HG03135 (cell line): ENCODE data around the gene TRIM44.
A peak's percentile ranks its signal among the peaks of the same experiment; 100 is the strongest.

Source experiments
- ATAC-seq: cut with Tn5 transposase; IDR thresholded peaks from one replicate; pipeline ENCODE4 v1.9.1; 2021; ENCODE audit warnings: mild to moderate bottlenecking, moderate library complexity; ENCODE audit not compliant: unreplicated experiment

The TRIM44 gene

DNA sequence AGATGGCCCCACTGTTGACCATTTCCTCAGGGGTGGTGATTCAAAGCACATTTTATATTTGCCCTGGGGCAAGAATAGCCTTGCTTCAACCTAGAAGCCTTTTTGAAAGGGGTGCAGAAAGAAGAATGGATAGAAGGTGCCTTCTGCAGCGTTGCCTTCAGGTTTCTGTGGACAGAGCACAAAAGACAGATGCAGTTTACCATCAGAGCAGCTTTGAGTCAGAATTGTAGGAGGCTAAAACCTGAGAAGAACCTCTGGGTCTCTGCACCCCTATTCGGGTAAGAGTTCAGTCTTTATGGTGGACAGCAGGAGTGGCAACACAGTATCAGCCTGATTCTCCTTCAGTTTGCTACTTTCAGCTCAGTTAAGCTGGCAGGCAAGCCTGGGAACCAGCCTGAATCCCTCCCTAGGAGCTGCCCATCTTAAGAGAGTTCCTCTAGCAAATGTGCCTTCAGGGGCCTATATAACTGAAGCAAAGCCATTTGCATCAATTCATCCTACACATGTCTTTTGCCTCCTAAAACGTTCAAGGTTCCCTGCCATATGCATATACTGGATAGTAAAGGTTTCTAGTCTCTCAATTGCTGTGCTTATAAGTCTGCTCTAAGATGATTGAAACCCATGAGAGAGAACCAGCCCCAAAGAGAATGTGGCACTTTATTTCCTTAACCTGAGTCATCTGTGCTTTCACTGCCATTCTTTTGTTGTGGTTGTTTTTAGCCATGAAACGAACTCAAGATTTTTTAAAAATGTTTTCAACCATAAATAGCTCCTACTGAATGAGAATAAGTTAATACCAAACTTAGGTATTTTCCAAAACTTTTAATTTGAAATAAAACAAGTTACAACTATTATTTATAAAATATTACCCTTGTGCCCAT lies 123.0 kb downstream of the TRIM44 start:
- peak; percentile 50 for ATAC-seq

DNA sequence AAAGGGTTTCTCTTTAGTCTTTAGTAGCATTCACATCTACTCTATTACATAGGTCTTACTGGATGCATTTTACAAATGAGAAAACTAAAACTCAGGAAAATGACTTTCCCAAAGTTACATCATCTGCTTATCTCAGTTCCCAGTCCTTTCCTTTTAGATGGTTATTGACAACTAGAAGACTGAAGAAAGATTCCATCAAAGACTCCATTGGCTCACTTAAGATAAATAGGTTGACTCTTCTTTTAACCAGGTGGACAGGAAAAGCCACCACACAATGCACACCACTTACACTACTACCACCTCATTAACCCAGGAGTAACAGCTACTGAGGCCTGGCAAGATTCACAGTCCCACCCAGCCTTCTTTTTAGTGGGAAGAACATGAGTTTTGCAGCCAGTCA lies 123.6 kb downstream of the TRIM44 start:
- ATAC-seq: peak; percentile 3

DNA sequence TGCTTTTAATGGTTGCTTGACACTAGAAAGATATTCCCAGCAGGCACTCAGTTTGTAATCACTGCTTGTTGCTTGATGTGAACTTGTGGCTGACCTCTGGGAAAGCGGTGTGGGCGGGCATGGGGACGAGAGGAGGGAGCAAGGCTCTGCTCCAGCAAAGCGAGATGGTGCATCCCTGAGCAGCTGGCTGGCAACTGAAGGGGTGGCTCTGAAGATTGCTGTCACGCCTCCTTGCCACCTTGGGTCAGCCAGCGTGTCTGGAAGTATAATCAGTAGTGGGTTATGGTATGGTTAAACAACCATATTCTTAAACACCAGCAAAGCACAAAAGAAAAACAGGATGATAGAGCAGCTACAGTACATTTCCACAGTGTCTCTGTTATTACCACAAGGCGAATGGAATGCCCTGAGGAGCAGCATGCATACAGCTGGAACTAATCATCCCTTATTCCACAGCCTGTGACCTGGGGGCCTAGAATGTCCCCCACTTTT lies 124.5 kb downstream of the TRIM44 start:
- ATAC-seq: no peak

DNA sequence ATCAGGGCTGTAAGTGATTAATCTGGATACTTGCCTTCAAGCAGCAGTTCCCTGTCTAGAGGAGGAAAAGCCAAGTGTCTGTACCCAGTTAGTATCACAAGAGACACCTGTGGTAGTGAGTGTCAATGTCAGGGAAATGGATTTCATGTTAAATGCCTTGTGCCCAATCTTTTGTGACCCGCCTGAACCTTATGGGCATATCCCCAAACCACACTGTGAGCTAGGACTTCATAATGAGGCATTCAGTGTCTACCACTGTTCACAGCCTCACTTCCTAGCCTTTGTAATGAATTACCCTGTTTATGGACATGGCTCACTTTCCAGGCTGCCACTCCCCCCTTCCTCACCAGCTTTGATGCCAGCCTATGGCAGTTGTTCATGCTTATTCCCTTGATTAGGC lies 125.1 kb downstream of the TRIM44 start:
- no peak for ATAC-seq

DNA sequence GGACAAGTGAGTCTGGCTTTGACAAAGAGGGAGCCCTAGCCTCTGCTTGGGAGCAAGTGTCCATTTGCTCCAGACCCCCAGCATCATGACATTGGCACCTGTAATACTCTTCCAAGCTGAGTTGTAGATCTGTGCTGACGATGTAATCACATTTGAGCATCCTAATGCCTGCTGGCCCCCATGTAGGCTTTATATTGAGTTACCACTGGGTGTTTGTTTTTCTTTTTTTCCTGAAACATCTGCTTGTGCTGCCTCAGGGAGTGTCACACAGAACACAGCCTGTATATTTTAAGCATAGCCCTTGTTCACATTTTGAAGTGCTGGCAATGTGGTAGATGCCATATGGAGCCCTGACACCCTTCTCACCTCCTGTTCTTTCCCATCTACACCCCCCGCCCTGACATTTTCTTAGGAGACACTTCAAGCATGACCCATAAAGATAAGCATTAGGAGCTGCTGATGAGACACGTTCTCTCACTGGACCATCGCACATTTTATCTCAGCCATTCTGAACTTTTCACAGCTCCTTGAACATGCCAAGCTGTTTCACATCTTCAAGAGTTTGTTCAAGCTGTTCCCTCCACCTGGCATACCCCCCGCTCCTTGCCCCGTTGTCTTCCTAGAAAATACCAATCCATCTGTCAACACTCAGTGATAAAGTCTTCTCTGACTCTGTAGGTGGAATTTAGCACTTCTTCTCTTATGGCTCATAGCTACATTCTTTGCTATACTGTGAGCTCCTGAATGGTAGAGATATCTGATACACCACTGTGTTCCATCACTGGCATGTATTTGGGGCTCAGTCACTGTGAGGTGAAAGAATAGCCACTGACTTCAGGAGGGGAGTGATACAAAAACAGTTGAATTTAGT lies 128.7 kb downstream of the TRIM44 start:
- no peak for ATAC-seq

DNA sequence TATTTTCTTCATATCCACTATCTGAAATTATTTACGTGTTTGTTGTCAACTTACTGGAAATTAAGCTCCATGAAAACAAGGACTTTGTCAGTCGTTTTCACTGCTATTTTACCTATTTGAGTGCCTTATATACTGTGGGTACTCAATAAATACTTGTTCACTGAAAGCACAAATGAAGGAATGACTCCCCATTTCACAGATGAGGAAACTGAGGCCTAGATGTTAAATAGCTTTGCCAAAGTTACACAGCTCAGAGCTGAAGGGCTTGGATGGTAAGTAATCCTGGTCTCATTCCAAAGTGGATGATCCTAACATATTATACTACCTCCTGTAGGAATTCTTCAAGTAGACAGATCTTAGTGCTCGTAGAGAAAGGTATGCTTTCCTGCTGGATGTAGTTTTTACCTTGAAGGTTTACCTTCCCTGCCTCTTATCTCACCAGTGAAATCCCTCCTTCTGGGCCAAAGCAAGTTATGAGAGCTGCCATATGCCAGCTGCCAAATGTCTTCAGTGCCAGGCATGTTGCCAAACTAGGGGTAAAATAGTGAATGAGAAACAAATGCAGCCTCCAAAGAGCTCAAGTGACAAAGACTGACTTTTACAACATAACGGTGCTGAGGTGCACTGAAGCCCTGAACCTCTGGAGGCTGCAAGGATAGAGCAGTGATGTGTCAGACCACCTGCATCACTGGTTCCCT lies 129.7 kb downstream of the TRIM44 start:
- ATAC-seq: no peak

DNA sequence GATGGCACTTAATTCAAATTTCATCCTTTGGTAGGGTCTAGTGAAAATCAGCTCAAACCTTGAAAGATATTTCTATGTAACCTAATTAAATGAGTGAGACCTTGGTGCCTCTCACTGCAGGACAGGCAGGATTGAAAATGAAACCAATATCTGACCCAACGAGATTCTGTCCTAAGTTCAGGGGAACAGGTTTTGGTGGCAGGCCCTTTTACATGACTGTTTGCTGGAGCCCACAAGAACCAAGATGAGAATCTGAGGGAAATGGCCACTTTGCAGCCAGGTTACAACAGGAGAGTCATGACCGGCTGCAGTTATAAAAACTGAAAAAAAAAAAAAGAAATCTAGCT lies 130.2 kb downstream of the TRIM44 start:
- no peak for ATAC-seq

DNA sequence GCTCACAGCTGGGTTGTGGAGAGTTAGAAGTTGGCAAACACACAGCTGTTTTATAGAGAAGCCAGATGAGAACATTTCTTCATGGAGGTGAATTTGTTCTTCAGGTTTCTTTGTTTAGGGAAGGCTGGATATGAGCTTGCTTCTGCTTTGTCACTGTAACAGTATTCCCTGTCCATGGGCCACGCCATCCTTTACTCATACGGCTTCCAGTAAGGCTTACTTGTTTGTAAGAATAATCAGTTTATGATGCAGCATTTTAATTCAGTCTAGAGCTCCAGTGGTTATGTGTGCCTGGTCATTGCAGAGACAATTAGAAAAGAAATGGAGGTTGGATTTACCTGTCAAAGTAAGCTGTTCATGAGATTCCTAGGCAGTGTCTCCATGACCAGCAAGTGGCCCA lies 131.8 kb downstream of the TRIM44 start:
- no peak for ATAC-seq

DNA sequence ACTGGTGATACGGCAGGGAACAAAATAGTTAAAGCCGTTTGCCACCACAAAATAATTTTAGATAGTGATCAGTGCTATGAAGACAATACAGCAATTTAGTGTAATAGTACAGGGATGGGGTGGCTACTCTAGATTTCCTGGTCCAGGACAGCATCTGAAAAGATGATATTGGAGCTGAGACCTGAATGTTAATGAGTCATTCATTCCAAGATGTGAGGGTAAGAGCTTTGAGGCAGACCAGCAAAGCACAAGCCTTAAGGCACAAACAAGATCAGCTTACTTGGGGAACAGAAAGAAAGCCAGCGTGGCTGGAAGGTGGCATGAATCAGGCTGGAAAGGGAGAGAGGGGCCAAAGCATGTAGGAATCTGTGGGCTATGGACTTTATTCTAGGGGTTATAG lies 132.3 kb downstream of the TRIM44 start:
- no peak for ATAC-seq

DNA sequence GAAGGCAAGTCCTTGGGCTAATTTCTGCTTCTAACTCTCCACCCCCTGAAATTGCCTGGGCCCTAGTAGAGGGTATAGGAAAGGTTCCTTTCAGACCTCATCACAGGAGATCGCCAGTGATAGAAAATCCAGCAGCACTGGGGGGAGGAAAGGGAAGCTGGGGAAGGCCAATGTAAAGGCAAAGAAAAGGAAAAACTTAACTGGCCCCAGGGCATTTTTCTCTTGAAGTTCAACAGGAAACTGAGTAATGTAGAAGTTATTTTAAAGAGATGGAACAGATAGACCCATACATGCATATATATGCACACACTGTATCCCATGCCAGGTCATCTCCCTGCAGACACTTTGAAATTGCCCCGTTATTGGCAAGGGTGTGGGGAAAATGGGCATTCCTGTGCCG lies 134.0 kb downstream of the TRIM44 start:
- no peak for ATAC-seq

DNA sequence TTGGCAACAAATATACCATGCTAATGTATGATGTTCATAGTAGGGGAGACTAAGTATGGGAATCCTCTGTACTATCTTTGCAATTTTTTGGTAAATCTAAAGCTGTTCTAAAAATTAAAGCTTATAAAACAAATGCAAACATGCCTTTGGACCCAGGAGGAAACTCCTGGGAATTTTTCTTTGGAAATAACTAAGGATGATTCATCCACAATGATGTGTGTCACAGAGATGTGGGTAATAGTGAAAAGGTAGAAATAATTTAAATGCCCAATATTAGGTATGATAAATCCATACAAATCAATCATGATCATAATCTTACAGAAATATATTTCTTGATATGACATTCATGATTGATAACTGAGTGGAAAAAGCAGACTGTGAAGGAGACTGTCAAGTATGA lies 135.8 kb downstream of the TRIM44 start:
- ATAC-seq: no peak

DNA sequence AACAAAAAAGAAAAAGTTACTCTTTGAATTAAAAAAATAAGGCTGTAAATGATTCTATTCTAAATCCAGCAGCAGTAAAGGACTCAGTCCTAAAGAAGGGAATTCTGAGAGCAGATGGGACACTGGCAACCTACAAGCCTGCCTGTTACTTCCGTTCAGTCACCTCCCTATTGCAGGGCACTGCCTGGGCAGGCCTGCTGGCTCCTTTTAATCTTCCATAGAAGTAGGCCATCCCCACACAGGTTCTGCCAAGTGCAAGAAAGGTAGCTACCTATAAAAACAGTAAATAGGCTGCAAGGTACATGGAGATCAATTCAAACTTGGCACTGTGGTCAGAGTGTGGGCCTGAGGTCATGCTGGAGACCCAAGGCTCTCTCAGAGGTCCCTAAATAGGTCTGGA lies 136.4 kb downstream of the TRIM44 start:
- no peak for ATAC-seq

DNA sequence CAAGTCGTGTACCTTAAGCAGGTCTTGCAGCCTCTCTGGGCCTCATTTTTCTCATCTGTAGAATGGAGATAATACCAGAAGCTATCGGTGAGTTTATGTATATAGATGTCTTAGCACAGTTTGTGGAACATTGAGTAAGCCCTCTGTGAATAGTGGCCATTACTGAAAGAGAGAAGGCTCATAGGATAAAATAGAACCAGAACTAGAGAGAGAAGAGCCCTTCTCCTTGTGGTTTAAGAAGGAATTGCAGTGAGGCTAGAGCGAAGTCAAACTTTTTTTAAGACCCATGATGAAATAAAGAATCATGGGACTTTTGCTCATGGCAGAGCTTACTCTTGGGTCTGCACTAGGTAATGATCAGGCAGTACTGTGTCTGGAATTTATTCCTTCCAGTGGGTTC lies 137.1 kb downstream of the TRIM44 start:
- no peak for ATAC-seq

DNA sequence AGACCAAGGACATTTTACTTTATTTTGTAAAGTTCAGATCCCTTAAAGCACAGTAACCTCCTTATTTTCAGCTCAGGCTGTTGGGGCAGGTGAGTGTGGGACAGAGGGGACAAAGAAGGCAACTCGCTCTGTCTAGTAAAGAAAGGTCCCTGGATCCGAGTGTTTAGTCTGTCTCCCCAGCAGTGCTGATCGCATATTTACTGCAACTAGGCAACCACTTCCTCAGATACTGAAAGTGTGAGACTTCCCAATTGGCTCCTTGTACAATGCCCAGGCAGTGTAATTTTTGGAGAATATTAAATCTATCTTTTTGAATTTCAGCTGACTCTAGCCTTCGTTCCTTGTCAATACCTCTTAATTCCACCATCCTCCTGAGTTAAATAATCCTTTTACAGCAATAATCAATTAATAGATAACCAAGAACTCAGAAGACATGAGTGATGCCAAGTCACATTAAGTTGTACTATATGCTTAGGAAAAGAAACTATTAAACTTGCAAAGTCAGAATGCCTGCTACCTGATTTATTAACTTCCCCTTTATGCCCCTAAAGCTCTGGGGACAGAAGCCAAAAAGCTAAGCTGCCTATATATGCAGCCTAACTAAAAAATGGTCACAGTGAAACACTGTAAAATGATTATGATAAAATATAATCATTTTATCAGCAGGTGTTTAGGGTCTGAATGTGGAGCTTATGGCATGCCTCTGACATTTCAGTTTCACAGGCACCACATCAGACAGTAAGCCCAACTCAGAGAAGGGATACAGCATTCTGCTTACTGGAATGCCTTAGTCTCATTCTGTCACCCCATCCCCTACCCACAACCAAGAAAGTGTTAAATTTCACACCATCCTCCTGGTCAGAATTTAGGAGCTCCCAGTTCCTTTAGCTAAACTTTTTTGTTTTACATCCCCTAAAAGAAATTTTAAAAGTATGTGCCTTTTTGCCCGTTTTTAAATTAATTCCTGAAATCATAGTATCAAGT lies 138.7 kb downstream of the TRIM44 start:
- ATAC-seq: peak; percentile 95

DNA sequence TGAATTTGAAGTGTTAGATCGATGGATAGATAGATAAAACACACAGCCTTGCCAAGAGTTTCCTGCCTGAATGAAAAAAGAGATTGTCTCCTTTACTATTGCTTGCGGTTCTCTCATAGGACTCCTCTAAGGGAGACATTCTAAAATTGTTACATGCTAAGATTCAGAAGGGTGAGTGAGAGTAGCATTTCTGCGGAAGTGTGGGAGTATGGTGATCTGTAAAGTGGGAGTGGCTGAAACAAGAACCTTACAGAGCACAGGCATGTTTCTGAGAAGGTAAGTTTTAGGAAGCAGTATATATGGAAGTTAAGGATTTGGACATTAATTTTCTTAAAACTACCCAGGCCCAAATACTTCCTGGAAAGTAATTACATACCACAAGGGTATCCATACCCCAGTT lies 139.6 kb downstream of the TRIM44 start:
- ATAC-seq: no peak

DNA sequence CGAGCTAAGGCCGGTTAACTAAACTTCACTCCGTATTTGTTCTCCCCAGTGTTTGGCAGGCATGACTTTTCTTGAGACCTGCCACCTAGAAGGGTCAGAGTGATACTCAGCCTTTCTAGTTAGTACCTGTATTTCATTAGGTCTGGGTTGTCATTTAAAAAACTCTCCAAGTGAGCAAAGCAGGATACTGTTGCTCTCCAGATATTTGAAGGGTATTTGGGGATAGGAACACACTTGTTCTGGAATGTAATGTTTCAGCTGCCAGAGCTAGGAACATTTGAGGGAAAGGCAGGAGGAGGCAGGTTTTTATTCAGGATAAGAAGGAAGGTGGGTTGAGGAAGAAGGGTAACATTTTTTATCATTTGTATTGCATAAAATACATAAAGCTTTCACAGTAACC lies 140.1 kb downstream of the TRIM44 start:
- ATAC-seq: no peak

DNA sequence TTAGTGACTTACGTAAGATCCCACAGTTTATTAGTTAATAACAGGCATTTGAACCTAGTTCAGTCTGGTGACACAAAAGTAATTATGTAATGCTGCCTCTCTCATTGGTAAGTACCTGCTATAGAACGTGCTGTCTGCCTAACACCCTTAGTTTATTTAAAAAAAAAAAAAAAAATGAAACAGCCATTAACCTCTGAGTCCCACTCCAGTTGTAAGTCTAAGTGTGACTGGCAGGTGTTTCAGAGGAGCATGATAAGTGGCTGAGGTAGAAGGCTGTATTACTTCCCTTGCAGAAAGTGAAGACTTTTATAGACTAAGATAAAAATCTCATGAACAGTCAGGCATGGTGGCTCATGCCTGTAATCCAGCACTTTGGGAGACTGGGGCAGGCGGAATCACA lies 140.5 kb downstream of the TRIM44 start:
- no peak for ATAC-seq

DNA sequence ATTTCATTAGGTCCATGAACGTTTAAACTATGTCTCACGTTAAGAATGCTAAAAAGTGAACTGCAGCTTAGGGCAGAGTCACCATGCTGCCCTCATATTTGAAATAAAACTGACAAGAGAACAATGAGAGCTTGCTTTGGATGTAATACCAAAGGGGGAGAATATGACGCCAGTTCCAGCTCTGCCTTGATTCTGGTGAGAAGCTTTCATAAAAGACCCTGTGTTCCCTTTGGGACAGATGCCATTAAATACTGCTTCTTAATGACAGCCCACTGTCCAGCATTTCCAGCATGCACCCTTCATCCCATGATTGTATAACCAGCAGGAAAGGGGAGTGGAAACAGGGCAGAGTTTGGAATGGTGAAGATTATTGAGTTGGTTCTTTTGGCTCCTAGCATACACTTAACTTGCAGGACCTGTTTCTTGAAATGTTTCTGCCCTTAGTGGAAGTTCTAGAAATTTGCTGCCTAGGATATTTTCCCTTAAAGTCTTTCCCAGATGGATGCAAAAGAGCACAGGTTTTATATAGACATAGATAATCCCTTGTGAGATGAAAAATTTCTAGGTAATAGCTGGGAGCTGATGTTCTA lies 142.0 kb downstream of the TRIM44 start:
- no peak for ATAC-seq

DNA sequence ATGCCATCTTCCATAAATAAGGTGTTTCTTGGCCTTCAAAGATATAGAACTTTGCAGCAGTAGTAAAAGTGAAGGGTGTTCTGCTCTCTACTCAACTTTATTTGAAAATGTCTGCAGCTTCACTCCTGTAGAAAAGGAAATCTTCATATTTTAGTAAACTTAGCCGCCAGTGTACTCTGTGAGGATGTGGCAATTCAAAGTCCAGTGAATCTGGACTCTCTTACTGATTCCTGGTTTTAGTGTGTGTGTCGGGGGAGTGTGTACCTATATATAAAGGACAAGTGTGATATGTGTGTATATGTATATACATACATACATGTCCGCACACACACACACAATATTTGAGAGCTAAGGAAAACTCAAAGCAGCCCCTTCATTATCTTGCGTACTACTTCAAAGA lies 147.0 kb downstream of the TRIM44 start:
- no peak for ATAC-seq
